Vagina (tissue), 2 donors: ENCODE data around the gene TMEM106C.

Experiments
- CTCF ChIP-seq, 3 experiments: fragments of 450-650 bp in 2 of 3; fragments of 200-600 bp in 1 of 3; sonication (generic) in 1 of 3; IDR thresholded peaks; one replicate each; pipeline ENCODE4 v1.5.1; 2017 to 2019; ENCODE audit warnings: antibody characterized with exemption in 3 of 3, mild to moderate bottlenecking in 2 of 3, moderate library complexity in 2 of 3
- POLR2A ChIP-seq, 2 donors: fragments of 450-650 bp; IDR thresholded peaks; one replicate each; pipeline ENCODE4 v1.6.1; 2017; ENCODE audit warnings: antibody characterized with exemption in 2 of 2, mild to moderate bottlenecking in 2 of 2, moderate library complexity in 2 of 2
- POLR2AphosphoS5 ChIP-seq, 2 donors: sonication (generic); formaldehyde crosslinking; IDR thresholded peaks; one replicate each; pipeline ENCODE4 v1.9.0; 2017; ENCODE audit warnings: antibody characterized with exemption in 2 of 2, mild to moderate bottlenecking in 2 of 2, low read depth in 1 of 2; ENCODE audit not compliant: insufficient read depth in 1 of 2

GRCh38 chr12:47943623-47944340 is 19.6 kb upstream of the TMEM106C start:
- TF ChIP-seq CTCF (IDR thresholded peaks at IDR 0.05), result no peak
- TF ChIP-seq POLR2A (IDR thresholded peaks at IDR 0.05), result no peak
- no peak for TF ChIP-seq POLR2AphosphoS5 (IDR thresholded peaks at IDR 0.05; ENCODE audit: insufficient read depth in 1 of 2, low read depth in 1 of 2)
